HG03521 (cell line): ENCODE data around the gene D2HGDH.
"Not testable (repeated sequence)": the region's sequence is repeated elsewhere in the genome, so short reads cannot be mapped to it uniquely, and the experiment has no call there.

ENCODE experiments used
- ATAC-seq: cut with Tn5 transposase; IDR thresholded peaks from one replicate; pipeline ENCODE4 v1.9.1; 2021; ENCODE audit warnings: mild to moderate bottlenecking, moderate library complexity; ENCODE audit not compliant: unreplicated experiment

The D2HGDH gene

GRCh38 chr2:241804326-241805229 lies 70.1 kb downstream of the D2HGDH start:
- no peak for ATAC-seq

DNA sequence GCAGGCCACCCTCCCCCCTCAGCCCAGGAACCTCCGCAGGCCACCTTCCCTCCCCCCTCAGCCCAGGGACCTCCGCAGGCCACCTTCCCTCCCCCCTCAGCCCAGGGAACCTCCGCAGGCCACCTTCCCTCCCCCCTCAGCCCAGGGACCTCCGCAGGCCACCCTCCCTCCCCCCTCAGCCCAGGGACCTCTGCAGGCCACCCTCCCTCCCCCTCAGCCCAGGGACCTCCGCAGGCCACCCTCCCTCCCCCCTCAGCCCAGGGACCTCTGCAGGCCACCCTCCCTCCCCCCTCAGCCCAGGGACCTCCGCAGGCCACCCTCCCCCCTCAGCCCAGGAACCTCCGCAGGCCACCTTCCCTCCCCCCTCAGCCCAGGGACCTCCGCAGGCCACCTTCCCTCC lies 71.8 kb downstream of the D2HGDH start:
- not testable (repeated sequence) for ATAC-seq

DNA sequence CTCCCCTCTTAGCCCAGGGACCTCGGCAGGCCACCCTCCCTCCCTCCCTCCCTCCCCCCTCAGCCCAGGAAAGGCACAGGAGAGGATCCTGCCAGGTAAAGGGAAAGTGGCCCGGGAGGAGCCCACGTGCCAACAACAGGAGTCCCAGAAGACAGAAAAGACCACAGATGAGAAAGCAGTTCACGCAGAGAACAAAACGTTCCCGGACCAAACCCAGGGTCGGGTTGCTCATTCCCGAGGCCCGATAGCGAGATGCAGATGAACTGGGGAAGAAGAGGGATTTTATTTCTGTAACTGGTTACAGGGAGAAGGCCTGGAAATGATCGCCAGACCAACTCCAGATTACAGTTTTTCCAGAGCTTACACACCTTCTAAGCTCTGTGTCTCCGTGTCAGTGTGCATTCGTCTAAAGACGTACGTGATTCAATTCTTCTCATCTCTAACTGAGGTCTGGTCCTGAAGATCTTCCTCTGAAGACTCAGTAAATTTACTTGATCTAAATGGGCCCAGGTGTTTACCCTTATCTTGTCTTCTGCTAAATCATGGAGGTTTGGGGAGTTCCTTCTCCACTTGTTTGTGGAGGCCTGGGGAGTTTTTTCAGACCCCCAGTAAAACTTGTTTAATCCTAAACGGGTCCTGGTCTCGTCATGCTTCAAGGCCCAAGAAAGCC lies 73.8 kb downstream of the D2HGDH start:
- ATAC-seq, result no peak

DNA sequence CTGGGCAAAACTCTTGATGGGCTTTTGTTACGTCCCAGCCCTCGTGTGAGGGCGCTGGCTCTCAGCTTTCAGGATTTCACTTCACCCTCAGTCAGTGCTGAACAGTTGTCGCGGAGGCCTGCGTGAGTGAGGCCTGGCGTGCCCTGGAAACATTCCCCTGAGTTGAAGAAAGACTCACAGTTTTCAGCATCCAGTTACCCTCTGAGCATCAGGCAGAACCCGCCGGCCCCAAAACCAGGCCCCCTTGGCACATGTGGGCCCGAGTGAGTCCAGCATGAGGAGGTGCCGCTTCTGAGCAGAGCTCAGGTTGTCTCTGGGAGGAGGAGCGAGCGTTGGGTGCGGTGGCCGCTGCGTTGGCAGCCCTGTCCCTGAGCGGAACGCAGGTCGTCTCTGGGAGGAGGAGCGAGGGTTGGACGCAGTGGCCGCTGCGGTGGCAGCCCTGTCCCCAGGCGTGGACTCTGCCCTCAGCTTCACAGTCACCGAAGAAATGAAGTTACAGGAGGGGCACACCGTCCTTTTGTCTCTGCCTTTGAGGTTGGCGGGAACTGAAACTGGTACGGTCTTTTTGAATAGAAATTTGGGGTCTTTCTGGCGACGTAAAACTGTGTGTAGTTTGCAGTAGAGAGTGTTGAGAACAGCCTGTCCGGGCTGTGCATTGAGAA lies 74.4 kb downstream of the D2HGDH start, which contains the start of gene NEU4:
Gene NEU4, plus strand, starts transcription at position 473 of the 662 bp plus-strand sequence. CDS start 5,292 bp downstream, outside the sequence.
- no peak for ATAC-seq

DNA sequence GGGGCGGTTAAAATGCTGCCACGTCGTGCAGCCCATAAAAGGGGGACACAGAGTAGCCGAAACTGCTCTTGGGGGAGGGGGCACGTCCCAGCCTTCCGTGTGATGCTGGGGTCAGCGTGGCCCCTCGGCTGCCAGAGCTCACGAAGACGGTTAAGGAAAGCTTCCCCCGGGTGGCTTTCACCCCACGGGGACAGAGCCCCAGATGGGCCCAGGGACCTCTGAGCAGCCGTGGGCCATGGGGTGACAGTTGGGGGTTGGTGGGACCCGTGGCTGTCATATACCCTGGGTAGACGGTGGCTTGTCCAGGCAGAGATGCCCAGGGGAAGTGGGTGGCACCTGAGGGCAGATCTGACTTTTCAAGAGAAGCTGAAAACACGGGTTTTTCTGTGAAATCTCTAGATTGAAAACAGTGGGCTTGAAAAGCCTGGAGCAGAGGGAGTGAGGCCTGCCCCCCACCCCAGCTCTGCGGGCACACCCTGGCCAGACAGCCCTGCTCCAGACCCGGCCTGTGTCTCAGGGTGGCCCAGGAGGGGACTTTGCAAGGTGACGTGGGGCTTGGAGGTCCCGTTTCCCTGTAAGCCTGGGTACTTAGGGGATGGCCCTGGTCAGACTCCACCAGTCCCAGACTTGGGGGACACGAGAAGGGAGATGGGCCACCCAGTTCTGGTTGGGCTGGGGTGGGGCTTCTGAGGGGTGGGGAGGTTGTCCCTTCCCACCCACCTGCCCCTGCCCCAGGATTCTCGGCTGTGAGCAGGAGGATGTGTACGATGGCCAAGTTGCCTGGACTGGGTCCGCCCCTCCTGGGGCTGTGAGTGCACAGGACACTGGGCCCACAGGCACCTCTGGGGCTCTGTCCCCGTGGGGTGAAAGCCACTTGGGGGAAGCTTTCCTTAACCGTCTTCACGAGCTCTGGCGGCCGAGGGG lies 75.2 kb downstream of the D2HGDH start:
- ATAC-seq, result no peak

GRCh38 chr2:241810307-241811200 lies 76.1 kb downstream of the D2HGDH start:
- ATAC-seq, result no peak

DNA sequence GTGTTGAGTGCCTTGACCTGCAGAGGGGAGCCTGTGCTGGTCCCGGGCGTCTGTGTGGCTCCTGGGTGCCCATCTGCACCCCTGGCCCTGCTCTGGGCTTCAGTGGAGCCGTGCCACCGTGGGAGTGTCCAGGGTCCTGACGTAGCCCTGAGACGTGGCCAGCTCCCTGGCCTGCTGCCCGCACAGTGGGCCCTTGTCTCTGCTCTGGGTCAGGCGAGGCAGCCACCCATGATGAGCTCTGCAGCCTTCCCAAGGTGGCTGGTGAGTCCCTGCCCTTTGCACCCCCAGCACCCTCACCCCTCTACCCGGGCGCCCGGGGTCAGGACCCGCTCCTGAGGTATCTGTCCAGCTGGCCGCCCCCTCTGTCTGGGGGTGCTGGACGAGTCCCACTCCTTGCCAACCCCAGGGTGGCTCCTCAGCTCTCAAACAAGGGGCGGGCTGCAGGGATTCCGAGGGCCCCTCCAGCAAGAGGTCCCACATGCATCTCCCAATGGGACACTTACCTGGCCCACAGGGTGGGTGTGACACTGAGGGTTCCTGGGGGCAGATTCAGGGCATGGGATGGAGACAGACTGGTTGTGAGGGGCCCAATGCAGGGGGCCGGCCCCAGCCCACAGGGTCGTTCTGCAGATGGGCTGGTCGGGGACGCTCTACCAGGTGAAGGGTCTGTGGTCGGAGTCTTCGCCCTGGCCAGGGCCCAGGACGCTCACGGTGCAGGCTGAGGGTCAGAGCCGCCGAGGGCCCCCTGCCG lies 76.9 kb downstream of the D2HGDH start:
- no peak for ATAC-seq

- no peak for ATAC-seq
These were observed 77.7 kb downstream of the D2HGDH start for GRCh38 chr2:241811952-241812729.

GRCh38 chr2:241812730-241813643 lies 78.6 kb downstream of the D2HGDH start:
- no peak for ATAC-seq

DNA sequence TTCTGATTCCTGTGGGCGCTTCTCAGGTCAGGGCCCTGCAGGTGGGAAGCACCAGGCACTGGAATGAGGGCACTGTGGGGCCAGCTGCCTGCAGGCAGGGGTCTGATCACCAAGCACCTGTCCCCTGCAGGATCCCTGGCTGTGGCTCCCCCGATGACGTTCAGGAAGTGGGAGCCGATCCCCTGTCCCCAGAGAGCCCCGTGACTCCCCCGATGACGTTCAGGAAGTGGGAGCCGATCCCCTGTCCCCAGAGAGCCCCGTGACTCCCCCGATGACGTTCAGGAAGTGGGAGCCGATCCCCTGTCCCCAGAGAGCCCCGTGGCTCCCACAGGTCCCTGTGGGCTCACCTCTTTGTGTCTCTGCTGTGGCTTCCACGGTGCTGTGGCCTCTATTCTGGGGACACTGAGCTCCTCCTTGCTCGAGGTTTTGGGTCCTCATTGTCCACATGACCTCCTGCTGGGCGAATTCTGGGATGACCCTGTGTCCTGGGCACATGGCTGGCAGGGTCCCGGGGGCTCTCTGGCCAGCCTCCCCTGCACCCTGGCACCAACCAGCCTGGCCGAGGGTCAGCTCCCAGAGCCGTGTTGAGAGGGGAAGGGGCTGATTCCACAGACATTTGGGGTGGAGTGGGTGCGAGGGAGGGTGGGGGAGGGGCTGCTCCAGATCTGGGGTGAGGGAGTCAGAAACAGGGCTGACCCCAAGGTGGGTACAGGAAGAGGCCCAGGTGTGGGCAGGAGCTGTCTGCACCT lies 79.4 kb downstream of the D2HGDH start:
- no peak for ATAC-seq

GRCh38 chr2:241814393-241814642 lies 79.9 kb downstream of the D2HGDH start:
- no peak for ATAC-seq

GRCh38 chr2:241814643-241815476 lies 80.4 kb downstream of the D2HGDH start:
- no peak for ATAC-seq

GRCh38 chr2:241815477-241816430 lies 81.3 kb downstream of the D2HGDH start:
- no peak for ATAC-seq

DNA sequence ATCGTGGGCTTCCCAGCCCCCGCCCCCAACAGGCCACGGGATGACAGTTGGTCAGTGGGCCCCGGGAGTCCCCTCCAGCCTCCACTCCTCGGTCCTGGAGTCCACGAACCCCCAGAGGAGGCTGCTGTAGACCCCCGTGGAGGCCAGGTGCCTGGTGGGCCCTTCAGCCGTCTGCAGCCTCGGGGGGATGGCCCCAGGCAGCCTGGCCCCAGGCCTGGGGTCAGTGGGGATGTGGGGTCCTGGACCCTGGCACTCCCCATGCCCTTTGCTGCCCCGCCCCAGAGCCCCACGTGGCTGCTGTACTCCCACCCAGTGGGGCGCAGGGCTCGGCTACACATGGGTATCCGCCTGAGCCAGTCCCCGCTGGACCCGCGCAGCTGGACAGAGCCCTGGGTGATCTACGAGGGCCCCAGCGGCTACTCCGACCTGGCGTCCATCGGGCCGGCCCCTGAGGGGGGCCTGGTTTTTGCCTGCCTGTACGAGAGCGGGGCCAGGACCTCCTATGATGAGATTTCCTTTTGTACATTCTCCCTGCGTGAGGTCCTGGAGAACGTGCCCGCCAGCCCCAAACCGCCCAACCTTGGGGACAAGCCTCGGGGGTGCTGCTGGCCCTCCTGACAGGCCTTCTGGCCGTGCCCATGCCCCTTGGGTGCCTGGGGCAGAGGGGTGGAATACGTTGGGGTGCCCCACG lies 82.1 kb downstream of the D2HGDH start:
- no peak for ATAC-seq
